ENCODE data around the gene TMCC1.

TMCC1 gene

DNA sequence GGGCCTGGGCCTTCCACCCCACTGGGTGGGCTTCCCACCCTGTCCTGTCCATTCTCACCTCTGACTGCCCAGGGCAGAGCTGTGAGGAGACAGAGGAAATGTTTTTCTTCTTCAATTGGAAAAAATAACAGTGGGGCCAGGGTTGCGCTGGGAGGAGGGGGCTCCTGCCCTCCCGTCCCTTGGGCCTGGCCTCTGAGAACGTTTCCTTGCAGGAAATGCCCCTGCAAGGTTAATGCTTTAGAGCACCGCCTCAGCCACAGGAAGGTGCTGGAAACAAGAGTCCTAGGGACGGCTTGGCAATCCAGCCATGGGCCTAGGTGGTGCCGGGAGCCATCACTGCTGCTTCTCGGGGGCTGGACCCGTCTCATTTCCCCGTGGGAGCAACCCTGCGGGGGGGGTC lies 283.2 kb downstream of the TMCC1 start:
- Histone ChIP-seq H3K9ac (no peak overlapping the region), H3K36me3 (ENCODE audit: insufficient read depth) (no peaks in the 10 kb centered on the region), H3K4me1 (ENCODE audit: low read depth, poor library complexity, severe bottlenecking) (peaks cover 7% of the 10 kb centered on the region), H4K20me1 (ENCODE audit: insufficient read depth) (no peaks in the 10 kb centered on the region), H3K27me3 (ENCODE audit: insufficient read depth, low read depth) (peaks cover 10% of the 10 kb centered on the region; the same call in 1 of the 2 replicates), H3K4me2 (no peak overlapping the region), H3K79me2 (ENCODE audit: insufficient read depth, low read depth) (no peaks in the 10 kb centered on the region), H3K27ac (no peak overlapping the region), H3K4me3 (IDR thresholded peaks at IDR 0.05; ENCODE audit: insufficient read depth, low read depth, low read length) (no peak overlapping the region), H2AFZ (ENCODE audit: low read depth) (no peak overlapping the region)
- TF ChIP-seq, protein P1, sequence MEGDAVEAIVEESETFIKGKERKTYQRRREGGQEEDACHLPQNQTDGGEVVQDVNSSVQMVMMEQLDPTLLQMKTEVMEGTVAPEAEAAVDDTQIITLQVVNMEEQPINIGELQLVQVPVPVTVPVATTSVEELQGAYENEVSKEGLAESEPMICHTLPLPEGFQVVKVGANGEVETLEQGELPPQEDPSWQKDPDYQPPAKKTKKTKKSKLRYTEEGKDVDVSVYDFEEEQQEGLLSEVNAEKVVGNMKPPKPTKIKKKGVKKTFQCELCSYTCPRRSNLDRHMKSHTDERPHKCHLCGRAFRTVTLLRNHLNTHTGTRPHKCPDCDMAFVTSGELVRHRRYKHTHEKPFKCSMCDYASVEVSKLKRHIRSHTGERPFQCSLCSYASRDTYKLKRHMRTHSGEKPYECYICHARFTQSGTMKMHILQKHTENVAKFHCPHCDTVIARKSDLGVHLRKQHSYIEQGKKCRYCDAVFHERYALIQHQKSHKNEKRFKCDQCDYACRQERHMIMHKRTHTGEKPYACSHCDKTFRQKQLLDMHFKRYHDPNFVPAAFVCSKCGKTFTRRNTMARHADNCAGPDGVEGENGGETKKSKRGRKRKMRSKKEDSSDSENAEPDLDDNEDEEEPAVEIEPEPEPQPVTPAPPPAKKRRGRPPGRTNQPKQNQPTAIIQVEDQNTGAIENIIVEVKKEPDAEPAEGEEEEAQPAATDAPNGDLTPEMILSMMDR (conservative IDR thresholded peaks at IDR 0.05; ENCODE audit: low read depth, low read length), result no peak

DNA sequence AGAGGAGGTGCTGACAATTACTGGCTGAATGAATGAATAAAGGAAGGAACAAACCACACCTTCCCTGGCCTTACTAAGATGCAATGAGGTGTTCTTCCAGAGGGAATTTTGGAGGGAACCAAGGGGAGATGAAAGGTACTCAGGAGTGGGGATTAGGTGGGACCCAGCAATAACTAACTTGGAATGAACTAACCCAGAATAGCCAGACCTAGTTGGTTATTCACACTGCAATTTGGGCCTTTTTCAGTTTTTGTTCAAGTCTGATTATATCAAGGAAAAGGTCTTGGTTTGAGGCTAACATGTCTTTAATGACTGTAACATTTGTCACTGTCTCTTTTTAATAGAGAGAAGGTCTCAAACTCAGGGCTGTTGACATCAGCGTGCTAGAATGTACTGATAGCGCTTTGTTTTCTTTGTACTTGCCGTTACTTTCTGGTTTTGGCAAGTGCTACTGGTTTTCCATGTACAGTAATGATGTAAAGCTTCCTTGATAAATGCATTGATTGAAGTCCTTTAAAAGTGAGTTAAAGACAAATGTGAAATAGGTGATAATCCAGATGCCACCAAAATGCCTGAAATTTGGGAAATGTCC lies 283.8 kb downstream of the TMCC1 start:
- Histone ChIP-seq H3K27me3 (ENCODE audit: insufficient read depth, low read depth) (peaks cover 10% of the 10 kb centered on the region; the same call in 1 of the 2 replicates), H3K27ac (no peak overlapping the region), H2AFZ (ENCODE audit: low read depth) (no peak overlapping the region), H3K9ac (no peak overlapping the region), H4K20me1 (ENCODE audit: insufficient read depth) (no peaks in the 10 kb centered on the region), H3K4me3 (IDR thresholded peaks at IDR 0.05; ENCODE audit: insufficient read depth, low read depth, low read length) (no peak overlapping the region), H3K4me2 (no peak overlapping the region), H3K79me2 (ENCODE audit: insufficient read depth, low read depth) (no peaks in the 10 kb centered on the region), H3K4me1 (ENCODE audit: low read depth, poor library complexity, severe bottlenecking) (peaks cover 10% of the 10 kb centered on the region), H3K36me3 (ENCODE audit: insufficient read depth) (no peaks in the 10 kb centered on the region)
- TF ChIP-seq, protein P1 (conservative IDR thresholded peaks at IDR 0.05; ENCODE audit: low read depth, low read length), result no peak

DNA sequence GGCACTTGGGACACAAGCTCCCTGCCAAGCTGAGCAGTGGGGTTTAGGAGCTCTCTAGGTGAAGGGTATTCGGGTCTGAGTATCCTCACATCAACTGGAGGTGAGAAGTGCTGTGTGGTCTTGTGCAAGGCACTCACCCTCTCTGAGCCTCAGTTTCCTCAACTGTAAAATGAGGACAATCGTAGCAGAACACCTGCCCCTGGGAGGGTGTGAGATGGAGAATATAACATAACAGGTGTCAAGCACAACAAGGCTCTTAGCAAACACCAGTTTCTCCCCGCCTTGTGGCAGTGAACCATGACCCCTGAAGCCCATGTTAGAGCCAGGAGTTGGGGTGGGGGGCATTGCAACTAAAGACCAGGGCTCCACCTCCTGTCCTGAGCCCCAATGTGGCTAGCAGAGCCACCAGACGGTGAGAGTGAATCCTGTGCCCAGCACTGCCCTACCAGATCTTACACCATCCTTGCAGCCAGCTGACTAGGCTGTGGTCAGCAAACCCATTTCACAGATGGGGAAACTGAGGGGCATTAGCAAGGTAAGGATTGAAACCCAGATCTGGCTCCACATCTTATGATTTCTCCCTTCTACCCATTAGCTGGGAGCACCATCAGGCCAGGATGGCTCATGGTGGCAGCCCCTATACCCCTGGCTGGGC lies 284.4 kb downstream of the TMCC1 start:
- TF ChIP-seq, protein P1 (conservative IDR thresholded peaks at IDR 0.05; ENCODE audit: low read depth, low read length), result no peak
- Histone ChIP-seq H4K20me1 (ENCODE audit: insufficient read depth) (no peaks in the 10 kb centered on the region), H2AFZ (ENCODE audit: low read depth) (no peak overlapping the region), H3K4me2 (no peak overlapping the region), H3K36me3 (ENCODE audit: insufficient read depth) (no peaks in the 10 kb centered on the region), H3K9ac (no peak overlapping the region), H3K27ac (no peak overlapping the region), H3K4me3 (IDR thresholded peaks at IDR 0.05; ENCODE audit: insufficient read depth, low read depth, low read length) (no peak overlapping the region), H3K4me1 (ENCODE audit: low read depth, poor library complexity, severe bottlenecking) (peaks cover 14% of the 10 kb centered on the region), H3K27me3 (ENCODE audit: insufficient read depth, low read depth) (peaks cover 10% of the 10 kb centered on the region; the same call in 1 of the 2 replicates), H3K79me2 (ENCODE audit: insufficient read depth, low read depth) (no peaks in the 10 kb centered on the region)

DNA sequence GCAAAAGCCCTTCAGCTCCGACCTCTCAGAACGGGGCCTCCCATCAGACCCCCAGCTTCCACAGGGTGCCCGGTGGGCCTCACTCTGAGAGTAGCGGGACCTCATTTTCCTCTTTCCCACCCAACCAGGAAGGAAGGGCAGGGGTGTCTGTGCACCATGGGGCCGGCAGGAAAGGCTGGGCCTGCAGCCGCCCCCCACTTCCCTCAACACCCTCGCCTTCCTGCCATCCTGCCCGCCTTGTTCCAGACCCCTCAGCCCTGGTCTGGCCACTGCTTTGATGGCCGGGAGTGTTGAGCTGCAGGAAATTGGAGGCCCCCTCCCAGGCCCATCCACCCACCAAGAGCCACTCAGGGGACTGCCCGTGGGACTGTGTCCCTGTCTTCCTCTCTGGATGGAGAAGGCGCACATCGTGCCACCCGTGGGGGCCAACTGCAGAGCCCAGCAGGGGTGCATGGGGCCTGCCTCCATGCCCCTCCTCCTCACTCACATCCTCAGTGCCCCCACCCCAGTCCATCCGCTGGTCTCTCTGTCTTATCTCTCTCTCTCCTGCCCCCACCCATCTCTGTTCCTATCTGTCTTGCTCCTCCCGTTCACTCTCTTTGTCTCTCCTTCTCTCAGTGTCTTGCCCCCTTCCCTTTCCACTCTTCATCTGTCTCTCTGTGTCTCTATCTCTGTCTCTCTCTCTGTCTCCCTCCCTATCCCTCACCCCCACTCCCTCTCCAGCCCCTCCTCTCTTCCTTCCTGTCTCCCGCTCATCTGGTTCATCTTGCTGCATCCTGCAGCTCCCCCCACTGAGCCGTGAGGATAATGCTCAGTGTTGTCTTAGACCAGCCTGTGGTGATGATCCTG lies 285.2 kb downstream of the TMCC1 start:
- no peaks in the 10 kb centered on the region for H4K20me1 ChIP-seq (ENCODE audit: insufficient read depth)
- TF ChIP-seq, protein P1 (conservative IDR thresholded peaks at IDR 0.05; ENCODE audit: low read depth, low read length), result no peak
- H3K79me2 ChIP-seq (ENCODE audit: insufficient read depth, low read depth), result no peaks in the 10 kb centered on the region
- H3K4me1 ChIP-seq (ENCODE audit: low read depth, poor library complexity, severe bottlenecking), result peaks cover 14% of the 10 kb centered on the region
- H3K36me3 ChIP-seq (ENCODE audit: insufficient read depth), result no peaks in the 10 kb centered on the region
- H3K4me3 ChIP-seq (IDR thresholded peaks at IDR 0.05; ENCODE audit: insufficient read depth, low read depth, low read length), result no peak overlapping the region
- H2AFZ ChIP-seq (ENCODE audit: low read depth), result no peak overlapping the region
- H3K4me2 ChIP-seq, result no peak overlapping the region
- H3K27me3 ChIP-seq (ENCODE audit: insufficient read depth, low read depth), result peaks cover 10% of the 10 kb centered on the region; the same call in 1 of the 2 replicates
- no peak overlapping the region for H3K27ac ChIP-seq
- no peak overlapping the region for H3K9ac ChIP-seq

Data from KMS-11 (cell line).